WI38 (cell line): ENCODE data around the gene KLC1.

ENCODE experiments used
- H3K4me3 ChIP-seq: 2 replicates; pipeline ENCODE4 v1.5.1; 2011; ENCODE audit warnings: low read depth, mild to moderate bottlenecking, control low read depth, low read length
- CTCF ChIP-seq: IDR thresholded peaks from 2 replicates; pipeline ENCODE4 v1.5.1; 2012; ENCODE audit warnings: low read depth, mild to moderate bottlenecking, control low read depth, low read length

KLC1 gene

GRCh38 chr14:103731481-103731880 is 102.5 kb downstream of the KLC1 start:
- TF ChIP-seq CTCF = no peak
- H3K4me3 ChIP-seq = no peak overlapping the region

GRCh38 chr14:103731916-103732867 is 103.2 kb downstream of the KLC1 start:
- H3K4me3 ChIP-seq = no peak overlapping the region
- TF ChIP-seq CTCF = no peak

- no peak for TF ChIP-seq CTCF
- no peak overlapping the region for H3K4me3 ChIP-seq
Observed at GRCh38 chr14:103732868-103733620, 104.0 kb downstream of the KLC1 start.

GRCh38 chr14:103733651-103734050 is 104.6 kb downstream of the KLC1 start:
- H3K4me3 ChIP-seq = no peak overlapping the region
- no peak for TF ChIP-seq CTCF

GRCh38 chr14:103734081-103734888 is 105.3 kb downstream of the KLC1 start:
- no peak overlapping the region for H3K4me3 ChIP-seq
- no peak for TF ChIP-seq CTCF

- no peak for TF ChIP-seq CTCF
- no peak overlapping the region for H3K4me3 ChIP-seq
Observed at GRCh38 chr14:103735022-103735421, 106.0 kb downstream of the KLC1 start.
